GM10248 (cell line): ENCODE data around the gene TCTA.
A peak's percentile ranks its signal among the peaks of the same experiment; 100 is the strongest.

Experiments used
- CTCF ChIA-PET: fragments of 300-600 bp; sonication (Branson Sonifier 250); formaldehyde crosslinking; extraction: SDS; loops from one replicate; lab custom pipeline; 2021; ENCODE audit warnings: antibody characterized with exemption; lab: Yijun Ruan, JAX
- POLR2A ChIA-PET: fragments of 350-650 bp; sonication (Branson Sonifier 250); formaldehyde crosslinking; extraction: SDS; loops from one replicate; lab custom pipeline; 2020; ENCODE audit warnings: antibody characterized with exemption; lab: Yijun Ruan, JAX
- DNase-seq: peaks from one replicate; pipeline ENCODE4 v3.0.0; 2012; ENCODE audit errors: extremely low spot score
- CTCF ChIP-seq: IDR thresholded peaks from 2 replicates; pipeline ENCODE4 v1.5.1; 2012; ENCODE audit warnings: mild to moderate bottlenecking, low read depth; ENCODE audit errors: extremely low read depth, missing control alignments, control extremely low read depth

Gene TCTA

GRCh38 chr3:49453621-49454020, 41.4 kb downstream of the TCTA start:
- no peak for DNase-seq
- CTCF ChIA-PET: interaction anchor here (1.2 to 1.5 kb wide), 3 partner anchors 113 to 283 kb away, joined by 4 read pairs; partner anchors contain the start of gene USP4
- POLR2A ChIA-PET: no interaction called here
- no peak for TF ChIP-seq CTCF

- CTCF ChIA-PET: interaction anchor here (1.0 to 1.5 kb wide), 5 partner anchors 12 to 334 kb away, joined by 3 to 4 read pairs (median 4); partner anchors contain the start of genes USP19 and USP4
- peak; percentile 36 for TF ChIP-seq CTCF
- DNase-seq: peak; percentile 12
- POLR2A ChIA-PET: no interaction called here
Measured at GRCh38 chr3:49454458-49454857, 42.2 kb downstream of the TCTA start.

GRCh38 chr3:49454898-49455681, 42.9 kb downstream of the TCTA start:
- no peak for TF ChIP-seq CTCF
- no peak for DNase-seq
- ChIA-PET POLR2A (no interaction called here), CTCF (interaction anchor here (1.0 to 1.5 kb wide), 5 partner anchors 13 to 334 kb away, joined by 3 to 4 read pairs (median 4); partner anchors contain the start of genes USP19 and USP4)

- DNase-seq: no peak
- POLR2A ChIA-PET: no interaction called here
- CTCF ChIA-PET: interaction anchor here (0.9 kb wide), 1 partner anchor 15 kb away, joined by 3 read pairs; no protein-coding TSS in a partner anchor
- no peak for TF ChIP-seq CTCF
Measured at GRCh38 chr3:49456466-49456865, 44.2 kb downstream of the TCTA start.

GRCh38 chr3:49460188-49460890, 48.1 kb downstream of the TCTA start:
- CTCF ChIA-PET: interaction anchor here (0.8 to 4.6 kb wide), 5 partner anchors 9 to 120 kb away, joined by 3 to 30 read pairs (median 4); partner anchors contain the start of gene DAG1
- peak; percentile 11 for DNase-seq
- TF ChIP-seq CTCF: no peak
- POLR2A ChIA-PET: interaction anchor here (1.5 kb wide), 1 partner anchor 10 kb away, joined by 3 read pairs; the partner anchor contains the start of gene DAG1

- TF ChIP-seq CTCF: no peak
- POLR2A ChIA-PET: no interaction called here
- CTCF ChIA-PET: interaction anchor here (0.8 to 4.6 kb wide), 4 partner anchors 9 to 121 kb away, joined by 3 to 30 read pairs (median 4); partner anchors contain the start of gene DAG1
- DNase-seq: no peak
Measured at GRCh38 chr3:49460956-49461355, 48.7 kb downstream of the TCTA start.
